ENCODE measurements around the gene KRT6B.

KRT6B gene

DNA sequence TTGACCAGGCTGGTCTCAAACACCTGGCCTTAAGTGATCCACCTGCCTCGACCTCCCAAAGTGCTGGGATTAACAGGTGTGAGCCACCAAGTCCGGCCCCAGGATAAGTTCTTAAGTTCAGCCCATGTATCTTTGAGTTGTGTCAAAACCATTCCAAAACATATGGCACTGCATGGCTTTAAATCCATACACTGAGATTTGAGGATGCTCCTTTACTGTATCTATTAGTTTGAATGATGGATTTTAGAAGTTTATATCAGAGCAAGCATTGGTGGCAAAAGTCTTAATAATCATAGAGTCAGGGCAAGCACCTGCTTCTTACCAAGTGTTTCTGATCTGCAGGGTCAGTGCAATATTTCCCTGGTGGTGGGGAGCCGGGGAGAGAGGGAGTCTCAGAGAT lies 6.1 kb downstream of the KRT6B start:
- Mint-ChIP-seq H3K4me1 (no peaks in the 10 kb centered on the region), H3K27ac (no peak overlapping the region), H3K9me3 (no peaks in the 10 kb centered on the region), H3K4me3 (no peak overlapping the region), H3K27me3 (peaks cover 54% of the 10 kb centered on the region)
- no peak for DNase-seq
- no peak for ATAC-seq

DNA sequence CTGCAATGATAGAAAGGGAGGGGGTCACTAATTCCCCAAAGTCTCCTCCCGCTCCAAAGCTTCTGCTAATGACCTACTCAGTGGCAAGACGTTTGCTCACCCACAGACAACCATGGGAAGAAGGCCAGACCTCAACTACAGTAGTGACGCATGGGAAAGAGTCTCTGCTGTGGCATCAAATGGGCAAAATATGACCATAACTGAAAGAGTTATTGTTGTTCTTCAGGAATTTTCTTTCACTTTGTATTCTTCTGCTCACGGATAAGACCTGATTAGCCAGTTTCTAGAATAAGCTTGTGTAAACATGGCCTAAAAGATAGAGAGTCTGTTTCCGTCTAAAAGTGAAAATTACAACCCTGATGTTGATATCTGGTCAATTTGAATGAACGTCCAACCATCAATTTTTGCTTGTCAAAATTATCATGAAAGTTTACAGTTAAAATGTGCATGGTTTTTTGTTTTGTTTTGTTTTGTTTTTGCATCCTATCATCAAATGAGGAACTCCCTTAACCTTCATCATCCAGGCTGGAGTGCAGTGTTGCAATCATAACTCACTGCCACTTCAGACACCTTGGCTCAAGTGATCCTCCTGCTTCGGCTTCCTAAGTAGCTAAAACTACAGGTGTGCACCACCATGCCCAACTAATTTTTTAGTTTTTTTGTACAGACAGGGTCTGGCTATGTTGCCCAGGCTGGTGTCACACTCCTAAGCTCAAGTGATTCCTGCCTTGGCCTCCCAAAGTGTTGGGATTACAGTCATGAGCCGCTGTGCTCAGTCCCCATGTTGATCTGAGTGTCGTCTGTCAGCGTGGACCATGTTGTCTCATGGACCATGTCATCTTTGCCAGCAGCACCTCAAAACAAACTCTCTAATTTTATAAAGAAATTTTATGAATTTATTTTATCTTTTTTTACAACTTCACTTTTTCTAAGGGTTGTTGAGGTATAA lies 7.0 kb downstream of the KRT6B start:
- DNase-seq = no peak
- H3K27me3 Mint-ChIP-seq = peaks cover 54% of the 10 kb centered on the region
- no peaks in the 10 kb centered on the region for H3K4me1 Mint-ChIP-seq
- no peak for ATAC-seq
- no peak overlapping the region for H3K4me3 Mint-ChIP-seq
- H3K27ac Mint-ChIP-seq = no peak overlapping the region
- no peaks in the 10 kb centered on the region for H3K9me3 Mint-ChIP-seq

- Mint-ChIP-seq H3K9me3 (no peaks in the 10 kb centered on the region), H3K27me3 (peaks cover 53% of the 10 kb centered on the region), H3K4me1 (no peaks in the 10 kb centered on the region), H3K4me3 (no peak overlapping the region), H3K27ac (no peak overlapping the region)
- no peak for ATAC-seq
- DNase-seq = no peak
Measured at GRCh38 chr12:52443966-52444365, 8.0 kb downstream of the KRT6B start.

DNA sequence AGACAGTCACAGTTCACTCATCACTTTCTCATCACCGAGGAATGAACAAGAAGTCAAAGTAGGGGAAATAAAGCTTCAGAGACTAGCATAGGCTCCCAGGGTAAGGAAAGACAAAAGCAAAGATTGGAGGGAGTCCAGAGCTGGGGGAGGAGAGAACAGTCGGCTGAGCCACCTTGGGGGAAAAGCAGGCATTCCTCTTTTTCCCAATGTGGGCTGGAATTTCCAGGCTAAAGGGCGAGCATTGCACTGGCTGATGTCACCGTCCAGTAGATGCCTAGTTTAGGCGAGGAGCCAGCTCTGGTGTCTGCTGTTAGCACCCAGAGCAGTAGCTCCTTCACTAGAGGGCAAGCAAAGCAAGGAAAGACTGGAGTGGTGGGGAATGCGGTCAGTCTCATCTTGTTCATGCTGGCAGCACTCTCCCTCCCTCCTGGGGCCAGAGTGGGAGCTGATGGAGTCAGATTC lies 9.3 kb downstream of the KRT6B start:
- ATAC-seq (no peak), DNase-seq (no peak)
- Mint-ChIP-seq H3K4me3 (no peak overlapping the region), H3K27me3 (peaks cover 43% of the 10 kb centered on the region), H3K9me3 (no peaks in the 10 kb centered on the region), H3K27ac (no peak overlapping the region), H3K4me1 (no peaks in the 10 kb centered on the region)

GRCh38 chr12:52441320-52441911 lies 10.5 kb downstream of the KRT6B start:
- H3K4me3 Mint-ChIP-seq = no peak overlapping the region
- DNase-seq = no peak
- H3K27me3 Mint-ChIP-seq = peaks cover 40% of the 10 kb centered on the region
- H3K9me3 Mint-ChIP-seq = no peaks in the 10 kb centered on the region
- H3K4me1 Mint-ChIP-seq = no peaks in the 10 kb centered on the region
- no peak for ATAC-seq
- no peak overlapping the region for H3K27ac Mint-ChIP-seq

DNA sequence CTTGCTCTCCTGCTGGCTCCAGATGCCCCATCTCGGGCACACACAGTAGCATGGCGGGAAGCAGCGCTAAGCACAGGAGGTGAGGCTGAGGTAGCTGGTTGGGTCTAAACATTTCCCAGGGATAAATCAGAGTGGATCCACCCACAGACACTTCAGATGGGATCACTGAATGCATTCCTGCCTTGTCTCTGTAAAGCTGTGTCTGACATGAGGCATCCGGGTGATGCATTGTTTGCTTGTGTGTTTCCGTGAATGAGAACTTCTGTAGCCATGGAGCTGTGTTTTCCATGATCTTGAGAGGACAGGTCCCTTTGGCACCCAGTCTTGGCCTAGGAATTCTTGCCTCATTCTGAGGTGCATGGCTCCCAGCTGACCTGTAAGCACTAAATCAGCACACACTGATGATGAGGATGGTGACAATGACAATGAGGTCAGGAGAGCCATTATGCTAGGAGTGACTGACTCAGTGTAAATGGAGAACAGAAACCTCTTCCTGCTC lies 11.1 kb downstream of the KRT6B start:
- Mint-ChIP-seq H3K27me3 (peaks cover 35% of the 10 kb centered on the region), H3K9me3 (no peaks in the 10 kb centered on the region), H3K4me3 (no peak overlapping the region), H3K27ac (no peak overlapping the region), H3K4me1 (no peaks in the 10 kb centered on the region)
- DNase-seq = no peak
- no peak for ATAC-seq

- Mint-ChIP-seq H3K27me3 (peaks cover 34% of the 10 kb centered on the region), H3K27ac (no peak overlapping the region), H3K4me1 (no peaks in the 10 kb centered on the region), H3K4me3 (no peak overlapping the region), H3K9me3 (no peaks in the 10 kb centered on the region)
- DNase-seq = no peak
- no peak for ATAC-seq
Measured at GRCh38 chr12:52439845-52440244, 12.1 kb downstream of the KRT6B start.

GRCh38 chr12:52439420-52439819 lies 12.5 kb downstream of the KRT6B start:
- DNase-seq (no peak), ATAC-seq (no peak)
- no peaks in the 10 kb centered on the region for H3K9me3 Mint-ChIP-seq
- no peak overlapping the region for H3K4me3 Mint-ChIP-seq
- H3K27ac Mint-ChIP-seq = no peak overlapping the region
- peaks cover 34% of the 10 kb centered on the region for H3K27me3 Mint-ChIP-seq
- no peaks in the 10 kb centered on the region for H3K4me1 Mint-ChIP-seq

GRCh38 chr12:52438305-52439301 lies 13.3 kb downstream of the KRT6B start:
- ATAC-seq (no peak), DNase-seq (no peak)
- H3K27ac Mint-ChIP-seq = no peak overlapping the region
- H3K9me3 Mint-ChIP-seq = no peaks in the 10 kb centered on the region
- no peak overlapping the region for H3K4me3 Mint-ChIP-seq
- H3K27me3 Mint-ChIP-seq = peaks cover 34% of the 10 kb centered on the region
- no peaks in the 10 kb centered on the region for H3K4me1 Mint-ChIP-seq

DNA sequence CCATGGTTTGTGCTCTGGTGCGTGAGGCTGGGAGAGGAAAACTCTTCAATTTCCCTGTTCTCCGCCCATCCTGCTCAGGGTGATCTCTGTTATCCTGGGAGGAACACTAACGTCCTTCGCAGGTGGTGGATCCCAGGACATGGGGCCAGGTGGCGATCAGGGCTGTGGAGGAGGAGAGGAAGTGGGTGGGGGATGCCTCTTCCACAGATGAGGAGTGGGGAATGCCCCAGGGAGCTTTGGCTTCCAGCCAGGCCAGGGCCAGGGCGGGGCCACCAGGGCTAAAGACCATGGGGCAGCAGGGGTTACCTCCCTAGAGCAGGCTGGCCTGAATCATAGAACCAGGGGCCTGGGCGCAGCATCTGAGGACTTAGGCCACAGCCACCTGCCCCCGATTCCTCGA lies 14.4 kb downstream of the KRT6B start:
- ATAC-seq (no peak), DNase-seq (no peak)
- Mint-ChIP-seq H3K4me3 (no peak overlapping the region), H3K4me1 (no peaks in the 10 kb centered on the region), H3K27me3 (peaks cover 30% of the 10 kb centered on the region), H3K9me3 (no peaks in the 10 kb centered on the region), H3K27ac (no peak overlapping the region)

GRCh38 chr12:52436828-52437474 lies 15.0 kb downstream of the KRT6B start:
- peak overlapping the region in 1 of 2 donors; percentile 2 for H3K27ac Mint-ChIP-seq
- H3K9me3 Mint-ChIP-seq = no peaks in the 10 kb centered on the region
- DNase-seq = no peak
- peaks cover 25% of the 10 kb centered on the region for H3K27me3 Mint-ChIP-seq
- no peak for ATAC-seq
- no peak overlapping the region for H3K4me3 Mint-ChIP-seq
- H3K4me1 Mint-ChIP-seq = no peaks in the 10 kb centered on the region

DNA sequence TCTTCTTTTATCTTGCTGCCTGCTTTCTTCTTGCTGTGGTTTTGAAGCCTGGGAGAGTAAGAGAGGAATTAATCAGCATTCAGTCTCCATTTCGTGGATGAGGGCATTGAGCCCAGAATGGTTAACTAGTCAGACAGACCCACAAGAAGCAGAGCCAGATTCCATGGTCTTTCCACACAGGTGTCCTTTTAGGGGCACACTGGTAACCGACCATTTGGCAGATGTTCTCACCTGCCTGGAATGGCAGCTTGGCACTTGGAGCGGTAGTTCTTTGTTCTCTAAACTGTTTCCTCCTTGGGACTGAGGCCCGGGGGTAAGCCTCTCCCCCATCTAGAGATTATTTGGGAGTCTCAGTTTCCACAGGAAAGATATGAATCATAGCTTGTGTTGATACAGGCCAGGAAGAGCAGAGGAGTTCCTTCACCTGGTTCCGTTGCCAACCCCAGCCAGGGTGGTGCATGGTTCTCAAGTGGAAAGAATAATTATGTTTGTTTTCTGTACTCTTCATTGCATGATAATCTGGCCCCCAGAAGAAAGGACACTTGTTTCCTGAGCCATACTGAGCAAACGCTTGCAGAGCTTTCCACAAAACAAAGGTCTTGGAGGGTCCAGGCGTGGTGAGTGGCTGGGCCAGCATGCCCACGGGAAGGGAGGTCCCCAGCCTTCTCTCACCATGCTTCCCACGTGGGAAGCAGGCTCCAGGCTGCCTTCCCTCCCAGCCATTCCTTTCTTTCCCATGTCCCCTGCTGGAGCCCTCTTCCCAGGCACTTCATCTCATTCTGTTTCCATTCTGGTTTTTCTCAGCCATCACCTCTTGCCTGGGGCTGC lies 15.7 kb downstream of the KRT6B start:
- Mint-ChIP-seq H3K4me3 (no peak overlapping the region), H3K9me3 (no peaks in the 10 kb centered on the region), H3K27me3 (peaks cover 30% of the 10 kb centered on the region), H3K27ac (no peak overlapping the region), H3K4me1 (no peaks in the 10 kb centered on the region)
- no peak for ATAC-seq
- no peak for DNase-seq

GRCh38 chr12:52435659-52435999 lies 16.3 kb downstream of the KRT6B start:
- no peaks in the 10 kb centered on the region for H3K9me3 Mint-ChIP-seq
- no peak overlapping the region for H3K27ac Mint-ChIP-seq
- DNase-seq (no peak), ATAC-seq (no peak)
- peaks cover 30% of the 10 kb centered on the region for H3K27me3 Mint-ChIP-seq
- no peak overlapping the region for H3K4me3 Mint-ChIP-seq
- H3K4me1 Mint-ChIP-seq = no peaks in the 10 kb centered on the region

- DNase-seq = no peak
Measured at GRCh38 chr12:52434760-52435530, 17.0 kb downstream of the KRT6B start.

More at GRCh38 chr12:52434760-52435530, 17.0 kb downstream of the KRT6B start:
- Mint-ChIP-seq H3K4me3 (no peak overlapping the region), H3K27me3 (peaks cover 31% of the 10 kb centered on the region), H3K27ac (no peak overlapping the region), H3K4me1 (no peaks in the 10 kb centered on the region), H3K9me3 (no peaks in the 10 kb centered on the region)
- ATAC-seq = no peak

Data from stimulated activated naive CD8-positive, alpha-beta T cell treated with anti-CD3 and anti-CD28 coated beads, Interleukin-15, amount 100 ng/mL, for 72 hours (primary cell).